GM04503 (cell line): ENCODE results near the gene RGPD6.
"Not testable (repeated sequence)": the region's sequence is repeated elsewhere in the genome, so short reads cannot be mapped to it uniquely, and the experiment has no call there.

Experiments
- DNase-seq: peaks from one replicate; pipeline ENCODE4 v3.0.0-alpha.2; 2012; ENCODE audit warnings: low read depth

RGPD6 gene

GRCh38 chr2:110481200-110481599 lies 95.8 kb downstream of the RGPD6 start:
- DNase-seq, result not testable (repeated sequence)

- not testable (repeated sequence) for DNase-seq
Observed at GRCh38 chr2:110480084-110480483, 96.9 kb downstream of the RGPD6 start.

- DNase-seq, result not testable (repeated sequence)
Observed at GRCh38 chr2:110477370-110477769, 99.7 kb downstream of the RGPD6 start.

- DNase-seq, result not testable (repeated sequence)
Observed at GRCh38 chr2:110476952-110477351, 100.1 kb downstream of the RGPD6 start.

GRCh38 chr2:110475627-110476359 lies 101.2 kb downstream of the RGPD6 start:
- not testable (repeated sequence) for DNase-seq

- not testable (repeated sequence) for DNase-seq
Observed at GRCh38 chr2:110474898-110475297, 102.1 kb downstream of the RGPD6 start.

- not testable (repeated sequence) for DNase-seq
Observed at GRCh38 chr2:110473059-110473358, 104.0 kb downstream of the RGPD6 start.

GRCh38 chr2:110472171-110473058 lies 104.6 kb downstream of the RGPD6 start, which contains the start of gene LIMS4:
Gene LIMS4, minus strand, starts transcription at chr2:110472816. Its CDS starts 38 bp downstream, at chr2:110472778.
- DNase-seq, result not testable (repeated sequence)

GRCh38 chr2:110468921-110469320 lies 108.1 kb downstream of the RGPD6 start:
- DNase-seq, result not testable (repeated sequence)

- not testable (repeated sequence) for DNase-seq
Observed at GRCh38 chr2:110465312-110465711, 111.7 kb downstream of the RGPD6 start.
